GM21529 (cell line): ENCODE measurements around the gene MRPS7.
"Not testable (repeated sequence)": the region's sequence is repeated elsewhere in the genome, so short reads cannot be mapped to it uniquely, and the experiment has no call there.

Source experiments
- ATAC-seq: cut with Tn5 transposase; IDR thresholded peaks from one replicate; pipeline ENCODE4 v1.9.1; 2021; ENCODE audit not compliant: unreplicated experiment

MRPS7 gene

DNA sequence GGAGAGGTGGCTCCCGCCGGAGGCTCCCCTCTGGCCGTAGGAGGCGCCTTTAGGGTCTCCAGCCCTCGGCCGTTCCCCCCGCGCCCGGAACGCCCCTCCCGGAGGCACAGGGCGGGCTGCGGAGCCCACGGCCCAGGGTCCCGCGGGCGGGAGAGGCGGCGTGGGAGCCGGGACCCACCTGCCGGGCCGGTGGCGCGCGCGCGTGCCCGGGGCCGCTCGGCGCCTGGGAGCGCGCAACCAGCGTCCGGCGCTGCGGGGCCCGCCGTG, 9.2 kb downstream of the MRPS7 start, which contains the start of gene MIF4GD:
Gene MIF4GD (minus strand): TSS at position 266 of the 267 bp plus-strand sequence. CDS start 1,036 bp downstream, outside the sequence.
- ATAC-seq, result peak; percentile 12

- ATAC-seq, result peak; percentile 60
These were observed 9.7 kb downstream of the MRPS7 start for GRCh38 chr17:75271233-75271954.

GRCh38 chr17:75271955-75272847, 10.5 kb downstream of the MRPS7 start:
- ATAC-seq, result no peak

DNA sequence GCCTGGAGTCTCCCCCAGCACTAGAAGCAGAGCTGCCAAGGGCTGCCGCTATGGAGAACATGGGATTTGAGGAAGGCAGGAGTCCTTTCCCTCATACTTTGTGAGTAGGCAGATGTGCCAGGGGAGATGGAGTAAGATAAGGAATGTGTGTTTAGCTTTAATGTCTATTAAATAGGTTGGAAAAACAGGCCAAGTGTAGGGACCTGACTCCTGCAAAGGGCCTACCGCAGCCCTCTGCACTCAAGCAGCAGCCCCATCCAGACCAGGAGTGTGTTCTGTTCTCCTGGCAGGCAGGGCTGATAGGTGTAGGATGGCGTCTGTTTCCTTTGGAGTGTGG, 11.1 kb downstream of the MRPS7 start:
- ATAC-seq, result no peak

- ATAC-seq, result no peak
These were observed 12.5 kb downstream of the MRPS7 start for GRCh38 chr17:75273977-75274708.

GRCh38 chr17:75277664-75278071, 16.0 kb downstream of the MRPS7 start:
- ATAC-seq, result no peak

DNA sequence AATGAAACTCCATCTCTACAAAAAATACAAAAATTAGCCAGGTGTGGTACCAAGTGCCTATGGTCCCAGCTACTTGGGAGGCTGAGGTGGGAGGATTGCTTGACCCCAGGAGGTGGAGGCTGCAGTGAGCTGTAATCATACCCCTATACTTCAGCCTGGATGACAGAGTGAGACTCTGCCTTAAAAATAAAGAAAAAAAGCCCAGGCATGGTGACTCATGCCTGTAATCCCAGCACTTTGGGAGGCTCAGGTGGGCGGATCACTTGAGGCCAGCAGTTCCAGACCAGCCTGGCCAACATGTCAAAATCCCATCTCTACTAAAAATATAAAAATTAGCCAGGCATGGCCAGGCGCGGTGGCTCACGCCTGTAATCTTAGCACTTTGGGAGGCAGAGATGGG, 18.5 kb downstream of the MRPS7 start:
- ATAC-seq, result not testable (repeated sequence)

- ATAC-seq, result no peak
These were observed 23.4 kb downstream of the MRPS7 start for GRCh38 chr17:75285123-75285522.

GRCh38 chr17:75287221-75287620, 25.5 kb downstream of the MRPS7 start:
- no peak for ATAC-seq

GRCh38 chr17:75288359-75288758, 26.7 kb downstream of the MRPS7 start:
- ATAC-seq, result no peak

DNA sequence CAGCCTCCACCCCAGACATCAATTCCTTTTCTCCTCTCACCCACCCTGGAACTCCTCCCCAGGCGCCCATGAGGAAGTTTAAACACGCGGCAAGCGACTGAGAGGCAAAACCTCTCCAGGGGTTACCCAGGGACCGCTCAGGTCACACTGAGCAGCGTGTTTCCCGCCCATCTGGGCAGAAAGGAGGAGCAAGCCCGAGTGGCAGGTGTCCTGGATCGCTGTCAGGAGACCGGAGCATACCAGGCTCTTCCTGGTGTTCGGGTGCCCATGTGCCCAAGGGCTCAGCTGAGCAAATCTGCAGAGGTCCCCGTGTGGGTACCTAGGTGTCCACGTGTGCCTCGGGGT, 27.1 kb downstream of the MRPS7 start:
- peak; percentile 15 for ATAC-seq

GRCh38 chr17:75289115-75289831, 27.6 kb downstream of the MRPS7 start, which contains the start of gene SLC25A19:
Gene SLC25A19 (minus strand): TSS chr17:75289433. CDS start chr17:75286764, 2,669 bp downstream.
- peak; percentile 88 for ATAC-seq

DNA sequence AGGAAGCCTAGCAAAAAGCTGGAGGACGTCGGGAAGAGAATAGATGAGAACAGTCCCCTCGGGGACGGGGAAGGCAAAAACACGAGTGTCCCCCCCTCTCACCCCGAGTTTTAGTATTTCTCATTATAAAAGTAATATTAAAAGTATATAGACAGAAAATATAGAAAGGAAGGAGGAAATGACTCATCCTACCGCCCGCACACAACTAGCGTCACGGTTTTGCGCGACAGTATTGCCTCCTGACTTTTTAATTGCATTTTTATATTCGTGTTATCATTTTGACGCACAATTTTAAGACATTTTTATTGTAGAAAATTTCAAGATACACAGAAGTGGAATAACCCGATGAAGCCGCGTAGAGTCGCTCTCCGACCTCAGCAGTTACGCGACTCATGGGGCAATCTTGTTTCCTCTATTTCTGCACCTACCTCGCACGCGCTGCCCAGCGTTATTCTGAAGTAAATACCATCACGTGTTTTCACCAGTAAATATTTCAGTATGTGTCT, 28.2 kb downstream of the MRPS7 start:
- peak; percentile 19 for ATAC-seq

DNA sequence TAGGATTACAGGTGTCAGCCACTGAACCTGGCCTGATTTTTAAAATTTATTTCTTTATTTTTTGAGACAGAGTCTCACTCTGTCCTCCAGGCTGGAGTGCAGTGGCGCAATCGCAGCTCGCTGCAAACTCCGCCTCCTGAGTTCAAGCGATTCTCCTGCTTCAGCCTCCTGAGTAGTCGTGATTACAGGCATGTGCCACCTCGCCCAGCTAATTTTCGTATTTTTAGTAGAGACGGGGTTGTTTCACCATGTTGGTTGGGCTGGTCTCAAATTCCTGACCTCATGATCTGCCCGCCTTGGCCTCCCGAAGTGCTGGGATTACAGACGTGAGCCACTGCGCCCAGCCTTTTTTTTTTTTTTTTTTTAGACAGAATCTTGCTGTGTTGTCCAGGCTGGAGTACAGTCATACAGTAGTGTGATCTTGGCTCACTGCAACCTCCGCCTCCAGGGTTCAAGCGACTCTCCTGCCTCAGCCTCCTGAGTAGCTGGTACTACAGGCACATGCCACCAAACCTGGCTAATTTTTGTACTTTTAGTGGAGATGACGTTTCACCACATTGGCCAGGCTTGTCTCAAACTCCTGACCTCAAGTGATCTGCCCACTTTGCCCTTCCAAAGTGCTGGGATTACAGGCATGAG, 31.2 kb downstream of the MRPS7 start:
- not testable (repeated sequence) for ATAC-seq

- peak; percentile 62 for ATAC-seq
These were observed 33.8 kb downstream of the MRPS7 start for GRCh38 chr17:75295201-75296158.

- no peak for ATAC-seq
These were observed 38.6 kb downstream of the MRPS7 start for GRCh38 chr17:75300280-75300679.

- ATAC-seq, result no peak
These were observed 39.4 kb downstream of the MRPS7 start for GRCh38 chr17:75301049-75301448.

DNA sequence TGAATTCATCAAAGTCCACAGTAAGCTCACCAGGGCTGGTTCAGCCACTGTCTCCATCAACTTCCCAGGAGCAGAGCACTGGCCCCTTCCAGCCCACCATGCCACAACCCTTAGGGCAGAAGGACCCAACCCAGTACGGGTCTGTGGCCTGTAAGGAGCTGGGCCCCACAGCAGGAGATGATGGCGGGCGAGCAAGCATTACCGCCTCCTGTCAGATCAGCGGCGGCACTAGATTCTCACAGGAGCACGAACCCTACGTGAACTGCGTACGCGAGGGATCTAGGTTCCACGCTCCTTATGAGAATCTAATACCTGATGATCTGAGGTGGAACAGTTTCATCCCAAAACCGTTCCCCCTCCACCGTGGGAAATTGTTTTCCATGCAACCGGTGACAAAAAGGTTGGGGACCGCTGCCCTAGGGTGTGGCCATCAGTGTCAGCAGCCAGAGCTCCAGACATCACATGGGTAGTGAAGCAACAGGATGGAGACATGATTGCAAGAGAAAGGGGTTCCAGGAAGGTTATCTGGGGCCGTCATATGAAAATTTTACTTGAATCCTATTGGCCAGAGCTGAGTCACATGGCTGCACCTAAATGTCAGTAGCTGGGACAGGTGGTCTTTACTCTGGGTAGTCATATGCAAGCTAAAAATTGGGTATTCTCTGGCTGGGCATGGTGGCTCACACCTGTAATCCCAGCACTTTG, 40.0 kb downstream of the MRPS7 start:
- ATAC-seq, result no peak
